GM21717 (cell line): ENCODE measurements around the gene DNAH17.
"Not testable (repeated sequence)": the region's sequence is repeated elsewhere in the genome, so short reads cannot be mapped to it uniquely, and the experiment has no call there.

Experiments used
- ATAC-seq: cut with Tn5 transposase; IDR thresholded peaks from one replicate; pipeline ENCODE4 v1.9.1; 2021; ENCODE audit warnings: mild to moderate bottlenecking, moderate library complexity; ENCODE audit not compliant: unreplicated experiment

DNAH17 gene

DNA sequence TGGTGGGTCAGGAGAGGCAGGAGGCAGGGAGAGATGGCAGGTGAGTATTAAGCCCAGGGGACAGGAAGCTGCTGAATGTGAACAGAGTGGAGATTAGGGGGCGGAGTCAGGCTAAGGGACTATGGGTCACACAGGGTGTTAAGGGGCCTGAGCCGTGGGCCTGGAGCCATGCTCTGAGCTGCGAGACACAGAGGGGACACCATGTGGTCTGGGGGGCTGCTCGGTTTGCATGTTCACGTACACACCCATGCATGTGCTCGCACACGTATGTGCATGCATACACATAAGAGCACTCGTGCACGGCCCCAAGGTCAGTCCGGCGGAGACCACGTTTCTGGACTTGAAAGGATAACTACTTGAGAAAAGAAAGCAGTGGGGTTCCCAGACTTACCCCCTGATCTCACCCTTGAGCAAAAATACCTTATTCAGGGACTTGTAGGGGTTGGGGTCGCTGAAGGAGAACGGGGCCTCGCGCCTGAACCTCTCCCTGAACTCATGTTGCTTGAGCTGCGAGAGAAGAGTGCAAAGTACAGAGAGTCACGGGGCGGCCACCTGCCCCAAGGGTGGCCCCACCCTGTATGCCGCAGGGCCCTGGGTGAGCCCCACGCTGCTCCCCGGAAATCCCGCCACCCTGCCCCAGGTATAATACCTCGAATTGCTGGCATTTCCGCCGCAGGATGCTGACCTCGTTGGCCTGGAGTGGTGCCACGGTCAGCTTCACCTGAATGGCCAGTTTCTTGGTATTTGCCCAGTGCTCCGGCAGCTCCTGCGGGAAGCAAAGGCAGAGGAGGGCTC, 50.8 kb downstream of the DNAH17 start:
- ATAC-seq: no peak

DNA sequence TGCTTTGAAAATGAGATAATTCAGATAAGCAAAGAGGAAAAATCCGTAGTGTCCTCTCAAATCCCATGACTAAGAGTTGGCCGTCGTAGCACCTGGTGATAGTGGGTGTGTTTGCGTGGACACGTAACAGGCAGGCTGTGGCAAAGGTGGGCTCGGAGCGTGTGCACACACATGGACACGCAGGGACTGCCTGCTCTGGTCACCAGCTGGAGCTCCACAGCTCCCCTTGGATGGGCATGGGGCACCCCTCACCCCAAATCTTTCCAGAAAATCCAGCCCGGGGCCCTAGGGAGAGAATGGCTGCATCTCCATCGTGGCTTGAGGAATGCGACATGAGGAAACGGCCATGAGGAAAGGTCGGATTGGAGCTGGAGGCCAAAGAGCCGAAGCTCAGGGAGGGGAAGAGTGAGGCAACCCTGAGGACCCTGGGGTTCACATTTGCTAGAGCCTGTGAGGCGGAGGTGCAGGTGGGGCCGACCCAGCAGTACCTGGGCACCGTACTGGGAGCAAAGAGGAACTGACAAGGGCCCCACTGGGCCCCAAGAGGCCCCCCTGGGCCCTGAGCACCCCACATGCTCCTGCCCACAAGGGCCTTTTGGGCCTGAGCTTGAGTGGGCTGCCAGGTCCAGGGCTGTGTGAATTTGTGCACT, 51.6 kb downstream of the DNAH17 start:
- ATAC-seq: no peak

DNA sequence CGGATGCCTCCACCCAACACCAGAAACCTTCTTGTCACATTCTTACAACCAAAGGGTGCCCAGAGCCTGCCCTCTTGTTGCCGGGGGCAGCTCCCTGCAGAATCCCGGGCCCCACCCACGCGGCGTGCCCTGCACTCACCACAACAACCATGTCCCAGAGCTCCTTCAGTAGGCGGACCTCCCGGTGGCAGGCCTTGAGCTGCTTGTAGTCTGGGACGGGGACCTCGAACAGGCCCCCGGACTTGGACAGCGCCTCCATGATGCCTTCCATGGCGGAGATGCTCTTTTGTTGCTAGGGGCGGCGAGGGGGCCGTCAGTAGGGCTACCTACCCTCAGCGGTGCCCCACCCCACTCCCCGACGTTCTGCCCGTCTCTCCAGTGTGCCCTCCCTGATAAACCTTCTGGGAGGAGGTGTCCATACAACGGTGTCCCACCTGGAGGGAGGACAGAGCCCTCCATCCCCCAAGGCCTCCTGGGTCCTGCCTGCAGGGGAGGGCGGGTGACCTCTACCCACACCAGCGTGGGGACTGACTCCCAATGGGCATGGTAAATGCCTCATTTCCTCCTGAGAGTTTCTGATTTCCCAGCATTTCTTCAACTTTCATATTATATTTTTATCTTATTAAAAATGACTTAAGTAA, 52.2 kb downstream of the DNAH17 start:
- no peak for ATAC-seq

DNA sequence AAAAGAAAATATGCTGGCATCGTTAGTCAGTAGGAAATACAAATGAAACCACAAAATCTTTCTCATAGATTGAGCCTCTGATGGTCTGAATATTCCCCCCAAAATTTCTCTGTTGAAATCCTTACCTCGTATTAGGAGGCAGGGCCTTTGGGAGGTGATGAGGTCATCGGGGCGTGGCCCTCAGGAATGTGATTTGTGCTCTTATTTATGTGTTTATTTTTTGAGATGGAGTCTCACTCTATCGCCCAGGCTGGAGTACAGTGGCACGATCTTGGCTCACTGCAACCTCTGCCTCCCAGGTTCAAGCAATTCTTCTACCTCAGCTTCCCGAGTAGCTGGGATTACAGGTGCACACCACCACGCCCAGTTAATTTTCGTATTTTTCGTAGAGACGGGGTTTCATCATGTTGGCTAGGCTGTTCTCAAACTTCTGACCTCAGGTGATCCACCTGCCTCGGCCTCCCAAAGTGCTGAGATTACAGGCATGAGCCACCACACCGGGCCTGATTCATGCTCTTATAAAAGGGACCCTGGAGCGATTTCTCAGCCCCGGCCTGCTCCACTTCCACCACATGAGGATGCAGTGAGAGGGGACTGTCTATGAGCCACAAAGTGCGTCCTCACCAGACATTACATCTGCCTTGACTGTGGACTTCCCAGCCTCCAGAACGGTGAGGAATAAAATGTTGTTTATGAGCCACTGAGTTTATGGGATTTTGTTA, 53.1 kb downstream of the DNAH17 start:
- no peak for ATAC-seq

DNA sequence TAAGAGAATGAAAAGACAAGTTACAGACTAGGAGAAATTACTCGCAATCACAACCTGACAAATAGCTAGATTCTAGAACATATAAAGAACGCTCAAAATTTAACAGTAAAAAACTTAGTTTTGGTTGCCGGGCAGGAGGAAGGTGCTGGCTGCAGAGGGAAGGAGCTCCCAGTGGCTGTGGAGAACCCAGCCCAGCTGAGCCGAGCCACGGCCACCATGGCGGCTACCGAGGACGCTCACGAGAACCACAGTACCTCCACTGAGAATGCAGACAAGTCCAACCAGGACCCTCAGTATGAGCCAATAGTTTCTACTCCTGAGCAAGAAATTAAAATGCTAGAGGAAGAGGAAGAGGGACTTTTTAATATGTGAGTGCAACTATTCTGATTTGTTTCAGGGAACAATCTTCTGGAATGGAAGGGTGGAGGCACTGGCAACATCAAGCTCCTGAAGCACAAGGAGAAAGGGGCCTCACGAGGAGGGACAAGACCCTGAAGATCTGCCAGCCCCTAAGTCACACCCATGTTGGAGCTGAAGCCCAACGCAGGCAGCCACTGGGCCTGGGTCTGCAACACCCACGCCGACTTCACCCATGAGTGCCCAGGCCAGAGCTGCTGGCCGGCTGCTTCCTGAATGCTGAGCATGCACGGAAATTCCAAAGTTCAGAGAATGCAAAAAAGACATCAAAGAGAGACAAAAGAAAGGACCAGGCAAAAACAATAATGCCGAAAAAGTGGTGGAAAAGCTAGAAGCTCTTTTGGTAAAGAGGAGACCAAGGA, 55.0 kb downstream of the DNAH17 start:
- ATAC-seq: no peak

DNA sequence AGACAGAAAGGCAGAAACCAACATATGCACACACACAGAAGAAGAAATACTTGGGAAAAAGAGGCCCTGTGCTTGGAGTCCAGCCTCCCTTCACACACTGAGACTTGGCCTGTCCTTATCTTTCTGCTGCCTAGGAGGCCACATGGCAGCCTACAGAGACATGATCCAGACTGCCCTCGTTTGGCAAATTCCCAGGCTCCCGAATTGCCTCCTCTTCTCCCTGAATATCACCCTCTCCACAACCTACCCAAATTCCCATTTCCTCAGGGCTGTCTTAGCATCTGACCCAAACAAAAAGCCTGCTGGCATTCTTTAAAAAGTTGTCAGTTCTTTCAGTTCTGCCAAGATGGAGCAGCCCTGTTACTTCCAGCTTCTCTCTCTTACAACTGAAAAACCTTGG, 59.8 kb downstream of the DNAH17 start:
- ATAC-seq: no peak

DNA sequence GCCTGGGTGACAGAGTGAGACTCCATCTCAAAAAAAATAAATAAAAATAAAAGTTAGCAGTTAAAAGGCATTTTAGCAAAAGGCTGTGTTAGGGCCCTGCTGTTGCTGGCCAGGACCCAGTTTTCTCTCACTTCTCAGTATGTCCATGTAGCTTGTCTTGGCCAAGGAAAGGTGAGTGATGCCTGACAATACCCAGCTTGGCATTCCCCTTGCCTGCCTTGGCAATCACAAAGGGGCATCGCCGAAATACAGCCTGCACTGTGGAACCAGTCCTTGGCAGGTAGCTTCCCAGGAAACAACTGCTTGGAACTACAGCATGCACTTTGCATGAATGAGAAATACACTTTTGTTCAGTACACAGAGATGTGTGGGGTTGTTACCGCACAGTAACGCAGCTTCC, 61.7 kb downstream of the DNAH17 start:
- ATAC-seq: no peak

DNA sequence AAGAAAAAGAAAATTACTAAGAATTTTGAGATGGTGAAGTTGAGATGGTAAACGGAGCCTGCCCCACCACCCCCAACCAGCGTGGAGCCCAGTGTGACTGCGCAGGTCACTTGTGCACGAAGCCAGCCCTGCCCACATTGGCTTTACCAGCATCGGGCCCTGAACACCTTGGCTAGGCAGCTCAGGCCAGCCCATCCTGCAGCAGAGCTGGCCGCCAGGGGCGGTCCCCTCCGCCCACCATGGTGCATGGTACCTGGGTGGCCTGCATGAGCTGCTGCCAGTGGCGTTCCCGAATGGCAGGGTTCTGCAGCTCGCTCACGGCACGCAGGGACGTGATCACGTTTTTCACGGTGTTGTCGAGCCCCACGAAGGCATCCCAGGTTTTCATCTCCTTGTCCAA, 62.7 kb downstream of the DNAH17 start:
- ATAC-seq: no peak

DNA sequence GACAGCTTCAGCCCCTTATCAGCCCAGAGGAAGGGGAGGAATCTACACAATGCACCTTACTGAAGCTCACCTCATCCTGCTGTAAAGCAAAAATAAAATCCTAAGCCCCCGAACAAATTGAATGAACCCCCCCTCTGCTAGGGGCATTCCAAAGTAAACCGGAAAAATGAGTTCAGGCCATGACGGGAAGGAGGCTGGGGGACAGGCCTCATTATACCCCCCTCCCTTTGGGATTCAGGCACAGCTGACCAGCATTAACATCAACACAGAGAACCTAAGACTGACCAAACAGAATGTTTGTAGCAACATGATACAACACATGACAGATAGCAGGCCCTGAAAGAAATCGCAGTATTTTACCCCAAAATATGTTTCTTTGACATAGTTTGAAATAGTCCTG, 64.2 kb downstream of the DNAH17 start:
- no peak for ATAC-seq

DNA sequence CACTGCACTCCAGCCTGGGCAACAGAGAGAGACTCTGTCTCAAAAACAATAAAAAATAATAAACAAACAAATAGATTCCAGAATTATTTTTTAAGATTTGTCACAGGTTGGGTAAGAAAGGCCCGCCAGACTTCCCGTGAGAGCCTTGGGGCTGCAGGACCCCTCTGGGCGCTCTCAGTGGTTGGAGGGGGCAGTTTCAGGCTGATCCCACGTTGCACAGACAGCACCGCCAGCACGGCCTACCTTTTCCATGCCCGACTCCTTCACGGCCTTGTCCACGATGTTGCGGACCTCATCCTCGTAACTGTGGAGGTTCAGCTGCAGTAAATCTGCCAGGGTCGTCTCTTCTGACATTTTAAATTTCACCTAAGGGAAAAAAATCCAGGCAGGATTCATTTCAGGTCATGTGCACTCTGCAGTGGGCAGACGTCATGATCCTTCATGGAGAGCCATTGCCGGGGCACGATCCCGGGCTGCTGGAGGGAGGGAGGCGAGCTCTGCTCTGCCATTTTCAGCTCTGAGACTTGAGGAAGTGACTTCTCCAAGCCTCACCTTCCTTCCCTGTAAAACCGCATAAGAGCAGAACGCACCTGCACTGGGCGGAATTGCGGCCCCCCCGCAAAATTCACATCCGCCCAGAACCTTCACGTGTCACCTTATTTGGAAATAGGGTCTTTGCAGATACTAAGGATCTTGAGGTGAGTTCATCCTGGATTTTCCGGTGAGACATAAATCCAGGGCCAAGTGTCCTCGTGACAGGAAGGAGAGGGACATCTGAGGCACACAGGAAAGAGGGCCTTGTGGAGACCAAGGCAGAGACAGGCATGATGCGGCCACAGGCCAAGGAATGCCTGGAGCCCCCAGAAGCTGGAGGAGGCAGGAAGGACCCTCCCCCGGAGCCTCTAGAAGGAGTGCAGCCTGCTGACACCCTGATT, 66.8 kb downstream of the DNAH17 start:
- no peak for ATAC-seq

DNA sequence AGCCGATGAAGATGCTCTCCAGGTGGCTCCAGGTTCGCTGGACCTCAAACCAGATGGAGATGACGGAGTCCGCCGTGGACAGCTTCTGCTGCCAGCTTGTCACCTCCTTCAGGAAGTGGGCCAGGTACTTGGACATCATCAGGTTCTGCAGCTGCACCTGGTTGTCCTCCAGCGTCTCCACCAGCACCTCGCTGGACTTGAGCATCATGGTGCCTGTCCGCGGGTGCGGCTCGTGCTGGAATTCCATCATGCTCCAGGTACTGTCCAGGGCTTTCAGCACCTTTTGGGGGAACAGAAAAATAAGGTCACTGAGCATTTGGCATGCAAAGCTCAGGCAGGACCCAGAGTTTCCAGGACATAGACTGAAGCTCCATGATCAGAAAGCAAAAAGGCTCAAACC, 69.7 kb downstream of the DNAH17 start:
- ATAC-seq: no peak

DNA sequence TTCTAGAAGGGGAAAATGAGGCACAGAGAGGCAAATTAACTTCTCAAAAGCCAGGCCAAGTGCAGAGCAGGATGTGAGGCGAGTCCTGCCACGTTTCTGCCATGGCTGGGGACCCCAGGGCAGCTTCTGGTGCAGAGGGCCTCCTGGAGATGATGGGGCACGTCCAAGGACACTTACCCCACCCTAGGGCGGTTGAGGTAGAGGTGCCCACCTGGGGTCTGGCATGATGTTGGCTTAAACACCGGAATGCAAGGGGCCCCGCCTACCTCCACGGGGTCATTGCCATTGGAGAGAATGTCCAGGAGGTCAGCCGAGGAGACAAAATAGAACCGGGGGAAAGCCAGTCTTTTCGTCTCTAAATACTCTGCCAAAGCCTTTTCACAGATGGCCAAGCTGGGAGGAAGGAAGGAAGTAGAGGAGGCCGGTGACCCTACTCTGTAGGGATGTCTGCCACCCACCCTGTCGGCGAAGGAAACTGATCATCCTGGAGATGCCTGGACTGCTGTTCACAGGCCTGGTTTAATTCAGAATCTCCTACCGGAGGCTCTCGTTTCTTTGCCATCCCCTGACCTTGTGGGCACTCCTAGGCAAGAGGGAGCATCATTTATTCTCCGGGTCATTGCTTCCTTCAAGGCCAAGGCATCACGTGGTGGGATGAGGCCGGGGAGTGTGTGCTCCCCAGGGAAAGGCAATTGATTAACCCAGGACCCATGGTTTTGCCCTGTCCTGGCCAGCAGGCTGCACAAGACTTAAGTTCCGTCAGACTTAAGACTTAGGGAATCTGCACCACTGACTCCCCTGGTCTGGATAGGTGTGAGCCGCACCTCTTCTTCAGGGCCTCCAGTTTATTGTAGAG, 70.5 kb downstream of the DNAH17 start:
- ATAC-seq: no peak

DNA sequence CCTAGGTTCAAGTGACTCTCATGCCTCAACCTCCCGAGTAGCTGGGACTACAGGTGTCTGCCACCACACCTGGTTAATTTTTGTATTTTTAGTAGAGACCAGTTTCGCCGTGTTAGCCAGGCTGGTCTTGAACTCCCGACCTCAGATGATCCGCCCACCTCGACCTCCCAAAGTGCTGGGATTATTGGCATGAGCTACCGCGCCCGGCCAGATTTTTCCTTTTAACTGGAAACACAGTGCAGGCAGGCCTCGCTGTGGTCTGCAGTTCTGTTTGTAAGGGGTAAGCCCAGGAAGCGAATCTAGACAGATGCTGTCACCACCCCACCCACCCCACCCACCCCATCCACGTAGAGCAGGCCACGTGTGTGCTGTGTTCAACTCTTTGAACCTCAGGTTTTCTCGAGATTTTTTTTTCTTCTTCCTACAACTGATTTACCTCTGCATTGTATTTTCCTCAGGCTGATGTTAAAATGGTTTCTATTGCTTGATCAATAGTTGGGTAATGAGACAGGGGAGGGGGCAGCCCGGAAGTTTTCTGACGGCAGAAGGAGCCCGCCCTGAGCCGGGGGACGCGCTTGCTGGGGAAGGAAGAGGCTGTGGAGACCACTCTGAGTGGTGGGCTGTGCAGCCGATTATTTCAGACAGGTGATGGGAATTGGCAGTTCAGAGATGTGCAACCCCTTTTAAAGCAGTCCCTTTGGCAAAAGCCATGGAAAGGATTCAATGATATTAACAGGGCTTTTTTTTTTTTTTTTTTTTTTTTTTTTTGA, 72.9 kb downstream of the DNAH17 start:
- no peak for ATAC-seq

DNA sequence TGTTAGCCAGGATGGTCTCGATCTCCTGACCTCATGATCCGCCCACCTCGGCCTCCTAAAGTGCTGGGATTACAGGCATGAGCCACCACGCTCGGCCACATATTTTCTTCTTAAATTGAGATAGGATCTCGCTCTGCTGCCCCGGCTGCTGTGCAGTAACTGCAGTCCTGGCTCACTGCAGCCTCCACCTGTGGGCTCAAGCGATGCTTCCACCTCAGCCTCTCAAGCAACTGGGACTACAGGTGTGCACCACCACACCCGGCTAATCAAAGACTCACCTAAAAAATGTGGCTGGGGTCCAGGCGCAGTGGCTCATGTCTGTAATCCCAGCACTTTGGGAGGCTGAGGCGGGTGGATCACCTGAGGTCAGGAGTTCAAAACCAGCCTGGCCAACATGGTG, 73.8 kb downstream of the DNAH17 start:
- ATAC-seq: not testable (repeated sequence)

DNA sequence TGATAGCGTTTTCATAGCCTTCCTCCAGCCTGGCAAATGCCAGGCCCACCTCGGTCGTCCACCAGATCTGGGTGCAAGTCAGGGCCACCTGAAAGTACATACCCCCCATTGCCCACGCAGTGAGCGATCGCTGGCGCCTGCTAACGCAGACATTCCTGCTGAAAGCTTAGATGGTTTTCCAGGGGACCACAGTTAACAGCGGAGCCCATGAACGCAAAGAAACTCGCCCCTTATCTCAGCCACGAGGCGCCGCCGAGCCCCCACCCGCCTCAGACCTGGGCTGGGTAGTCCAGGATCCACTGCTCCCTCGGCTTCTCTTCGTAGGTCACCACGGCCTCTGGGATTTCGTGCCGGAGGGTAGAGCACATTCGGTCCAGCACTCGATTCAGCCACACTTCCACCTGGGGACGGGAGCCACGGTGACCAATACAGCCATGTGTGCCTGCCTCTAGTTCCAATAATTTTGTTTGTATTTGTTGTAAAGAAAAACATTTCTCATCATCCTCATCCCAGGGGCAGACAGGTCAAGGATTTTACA, 74.5 kb downstream of the DNAH17 start:
- ATAC-seq: no peak

DNA sequence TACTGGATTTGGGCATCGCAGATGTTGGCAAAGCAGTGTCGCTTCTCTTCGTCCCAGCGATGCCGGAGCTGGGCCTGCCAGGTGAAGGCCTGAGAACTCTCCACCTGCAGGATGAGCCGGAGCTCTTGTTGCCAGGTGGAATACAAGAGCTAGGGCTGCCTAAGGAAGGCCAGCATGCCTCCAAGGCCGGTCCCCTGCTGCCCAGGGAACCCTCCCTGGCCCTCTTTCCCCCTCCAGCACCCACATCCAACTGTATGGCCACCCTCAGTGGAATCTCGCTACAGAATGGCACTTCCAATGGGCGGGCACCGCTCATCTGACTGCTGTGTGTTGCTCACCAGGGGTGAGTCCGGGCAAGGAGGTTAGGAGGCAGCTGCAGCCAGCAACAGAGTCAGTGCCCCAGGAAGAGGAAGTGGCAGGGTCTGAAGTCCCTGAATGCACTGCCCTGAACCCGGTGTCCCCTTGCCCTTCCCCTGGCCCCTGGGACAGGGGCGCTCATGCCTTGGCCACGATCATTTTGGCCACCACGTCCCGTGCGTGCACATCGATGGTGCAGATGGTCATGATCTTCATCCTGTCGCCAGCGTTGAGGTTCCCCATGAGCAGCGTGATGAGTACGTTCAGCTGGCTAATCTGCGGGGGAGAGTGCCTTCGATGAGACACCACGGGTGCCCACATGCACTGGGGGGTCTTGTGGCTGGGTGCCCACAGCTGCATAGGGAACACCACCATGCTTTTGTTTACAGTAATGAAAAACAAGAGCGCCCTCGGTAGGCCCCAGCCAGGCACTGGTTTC, 75.8 kb downstream of the DNAH17 start:
- ATAC-seq: no peak

DNA sequence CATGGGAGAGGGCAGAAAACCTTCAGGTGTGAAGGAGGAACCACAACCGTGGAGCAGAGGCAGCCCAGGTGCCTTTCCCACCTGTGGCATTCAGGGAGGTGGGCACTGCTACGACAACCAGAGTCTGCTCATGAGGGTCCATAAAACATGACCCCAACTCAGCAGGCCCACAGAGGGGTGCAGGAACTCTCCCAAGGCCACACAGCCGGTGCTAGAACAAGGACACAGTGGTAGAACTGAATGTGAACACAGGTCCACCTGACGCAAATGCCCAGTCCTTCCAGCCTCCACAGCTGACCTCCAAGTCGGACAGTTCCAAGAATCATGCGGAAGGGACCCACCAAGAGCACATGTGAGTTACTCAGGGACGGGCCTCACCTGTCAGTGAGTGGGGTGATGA, 76.4 kb downstream of the DNAH17 start:
- no peak for ATAC-seq
